Testis (tissue), 2 donors: Measurements from ENCODE around the gene THOP1.

Experiments used
- POLR2A ChIP-seq: fragments of 450-650 bp; IDR thresholded peaks from one replicate; pipeline ENCODE4 v1.6.1; 2017; ENCODE audit warnings: antibody characterized with exemption, mild to moderate bottlenecking, moderate library complexity
- TF ChIP-seq, protein P1 (sequence below), 3 experiments: fragments of 450-650 bp in 2 of 3; fragments of 200-600 bp in 1 of 3; sonication (generic) in 1 of 3; IDR thresholded peaks; one replicate each; pipeline ENCODE4 v1.5.1; 2016 to 2019; ENCODE audit warnings: antibody characterized with exemption in 3 of 3, mild to moderate bottlenecking in 2 of 3, moderate library complexity in 1 of 3

DNA sequence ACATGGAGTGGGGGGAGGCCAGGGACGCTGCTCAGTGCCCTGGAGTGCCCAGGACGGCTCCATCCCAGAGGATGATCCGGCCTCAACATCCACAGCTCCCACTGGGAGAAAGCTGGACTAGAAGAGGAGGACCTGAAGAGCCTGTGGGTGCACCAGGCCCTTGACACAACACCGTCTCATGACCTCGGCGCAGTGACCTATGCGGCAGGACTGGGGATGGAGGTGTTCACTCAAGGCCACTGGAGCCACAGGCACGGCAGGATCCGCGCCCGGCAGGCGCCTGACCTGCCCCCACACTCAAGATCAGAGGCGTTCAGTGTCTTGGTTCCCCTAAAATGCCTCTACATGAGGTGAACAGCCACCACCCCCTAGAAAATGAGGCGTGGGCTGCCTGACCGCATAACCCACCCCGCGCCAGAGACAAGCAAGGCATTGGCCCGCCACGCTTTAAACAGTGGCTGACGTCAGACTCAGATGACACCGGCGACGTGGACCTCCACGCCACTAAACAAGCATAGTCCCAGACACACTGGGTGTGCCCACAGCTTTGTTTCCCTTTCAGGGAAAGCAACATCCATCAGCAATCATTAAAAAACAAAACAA, 10.2 kb upstream of the THOP1 start:
- TF ChIP-seq, protein P1, sequence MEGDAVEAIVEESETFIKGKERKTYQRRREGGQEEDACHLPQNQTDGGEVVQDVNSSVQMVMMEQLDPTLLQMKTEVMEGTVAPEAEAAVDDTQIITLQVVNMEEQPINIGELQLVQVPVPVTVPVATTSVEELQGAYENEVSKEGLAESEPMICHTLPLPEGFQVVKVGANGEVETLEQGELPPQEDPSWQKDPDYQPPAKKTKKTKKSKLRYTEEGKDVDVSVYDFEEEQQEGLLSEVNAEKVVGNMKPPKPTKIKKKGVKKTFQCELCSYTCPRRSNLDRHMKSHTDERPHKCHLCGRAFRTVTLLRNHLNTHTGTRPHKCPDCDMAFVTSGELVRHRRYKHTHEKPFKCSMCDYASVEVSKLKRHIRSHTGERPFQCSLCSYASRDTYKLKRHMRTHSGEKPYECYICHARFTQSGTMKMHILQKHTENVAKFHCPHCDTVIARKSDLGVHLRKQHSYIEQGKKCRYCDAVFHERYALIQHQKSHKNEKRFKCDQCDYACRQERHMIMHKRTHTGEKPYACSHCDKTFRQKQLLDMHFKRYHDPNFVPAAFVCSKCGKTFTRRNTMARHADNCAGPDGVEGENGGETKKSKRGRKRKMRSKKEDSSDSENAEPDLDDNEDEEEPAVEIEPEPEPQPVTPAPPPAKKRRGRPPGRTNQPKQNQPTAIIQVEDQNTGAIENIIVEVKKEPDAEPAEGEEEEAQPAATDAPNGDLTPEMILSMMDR (IDR thresholded peaks at IDR 0.05) = no peak
- no peak for TF ChIP-seq POLR2A
